HepG2 (cell line): ENCODE measurements around the gene LYRM4. TPM values are rescaled to one million over a fixed set of nuclear protein-coding genes. Genes with fewer than 3 reads are reported as not detected.
A peak's percentile ranks its signal among the peaks of the same experiment; 100 is the strongest.

Source experiments
- ELF3 ChIP-seq: IDR thresholded peaks from 2 replicates; pipeline ENCODE4 v1.6.1; 2016; ENCODE audit warnings: missing genetic modification reagents, missing compliant biosample characterization
- FOXK1 ChIP-seq: sonication (generic); formaldehyde crosslinking; IDR thresholded peaks from 2 replicates; pipeline ENCODE4 v1.4.0; 2020; ENCODE audit warnings: low read depth, missing genetic modification reagents, borderline replicate concordance
- HDAC2 ChIP-seq: sonication (generic); formaldehyde crosslinking; IDR thresholded peaks from 2 replicates; pipeline ENCODE4 v1.4.0; 2020; ENCODE audit warnings: missing genetic modification reagents
- MEIS2 ChIP-seq: sonication (generic); formaldehyde crosslinking; IDR thresholded peaks from 2 replicates; pipeline ENCODE4 v1.9.0; 2021; ENCODE audit warnings: mild to moderate bottlenecking, missing genetic modification reagents
- TAF1 ChIP-seq: sonication (generic); formaldehyde crosslinking; IDR thresholded peaks from 2 replicates; pipeline ENCODE4 v1.4.0; 2020; ENCODE audit warnings: missing genetic modification reagents
- ZKSCAN8 ChIP-seq: IDR thresholded peaks from 2 replicates; pipeline ENCODE4 v1.6.1; 2016; ENCODE audit warnings: borderline replicate concordance, missing genetic modification reagents, missing compliant biosample characterization
- polyA plus RNA-seq, 8 experiments: library from polyadenylated mRNA; depleted of rRNA in 3 of 8; stranded (reverse) in 7 of 8; unstranded in 1 of 8; fragments of >200 nt; fragmentation: Illumina TruSeq in 4 of 8; extraction: Trizol in 4 of 8; gene quantifications; 2 replicates each; pipeline versions ENCODE4 v1.2.1 to v1.2.3, GENCODE V29; 2011 to 2016; ENCODE audit warnings: low read depth in 4 of 8, missing spikeins in 1 of 8, mixed read lengths in 1 of 8; ENCODE audit not compliant: insufficient read depth in 1 of 8
- total RNA-seq, 5 experiments: library from RNA; depleted of rRNA; stranded (reverse); fragments of >200 nt; fragmentation: Illumina TruSeq; extraction: Trizol; gene quantifications; 2 replicates each; pipeline ENCODE4 v1.2.3, GENCODE V29; 2016; ENCODE audit warnings: low read depth in 1 of 5
- TF ChIP-seq, protein P1 (sequence below), 2 experiments: fragments of 450-650 bp in 1 of 2; sonication (generic) in 1 of 2; formaldehyde crosslinking in 1 of 2; IDR thresholded peaks; 2 replicates each; pipeline versions ENCODE4 v1.6.1 to v1.8.0; 2016 to 2022; ENCODE audit warnings: antibody characterized with exemption in 1 of 2, mild to moderate bottlenecking in 1 of 2, missing genetic modification reagents in 1 of 2
- TF ChIP-seq, protein P2 (sequence below): IDR thresholded peaks from 2 replicates; pipeline ENCODE4 v1.4.0; 2020; ENCODE audit warnings: mild to moderate bottlenecking, missing genetic modification reagents
- TF ChIP-seq, protein P3 (sequence below): sonication (generic); formaldehyde crosslinking; IDR thresholded peaks from 2 replicates; pipeline ENCODE4 v1.4.0; 2020; ENCODE audit warnings: missing genetic modification reagents
- TF ChIP-seq, protein P4 (sequence below): sonication (generic); formaldehyde crosslinking; IDR thresholded peaks from 2 replicates; pipeline ENCODE4 v1.4.0; 2020; ENCODE audit warnings: missing genetic modification reagents

Gene LYRM4
- total and polyA plus RNA-seq, 2 of the 13 experiments (the other 11 are each of a cell fraction or from before 2014, with no cell fraction given), result 64.6 to 67.5 TPM

DNA sequence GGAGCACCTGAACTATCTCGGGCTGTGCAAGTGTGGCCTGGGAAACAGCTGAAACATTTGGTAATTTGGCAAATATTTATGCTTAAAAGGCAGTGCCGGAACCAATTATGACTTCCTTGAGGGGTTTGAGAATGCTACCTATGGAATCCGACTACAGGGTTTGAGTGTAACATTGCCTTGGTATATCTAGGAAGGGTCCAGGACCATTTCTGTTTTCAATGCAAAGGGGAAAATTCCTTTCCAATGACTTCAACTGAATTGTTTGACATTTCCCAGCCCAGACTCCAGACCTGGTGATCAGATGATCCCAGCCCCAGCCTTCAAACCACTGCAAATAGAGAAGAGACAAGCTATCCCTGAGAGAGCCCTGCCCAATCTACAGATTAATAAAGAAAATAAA is 180.2 kb downstream of the LYRM4 start (continued):
- TF ChIP-seq, protein P1, sequence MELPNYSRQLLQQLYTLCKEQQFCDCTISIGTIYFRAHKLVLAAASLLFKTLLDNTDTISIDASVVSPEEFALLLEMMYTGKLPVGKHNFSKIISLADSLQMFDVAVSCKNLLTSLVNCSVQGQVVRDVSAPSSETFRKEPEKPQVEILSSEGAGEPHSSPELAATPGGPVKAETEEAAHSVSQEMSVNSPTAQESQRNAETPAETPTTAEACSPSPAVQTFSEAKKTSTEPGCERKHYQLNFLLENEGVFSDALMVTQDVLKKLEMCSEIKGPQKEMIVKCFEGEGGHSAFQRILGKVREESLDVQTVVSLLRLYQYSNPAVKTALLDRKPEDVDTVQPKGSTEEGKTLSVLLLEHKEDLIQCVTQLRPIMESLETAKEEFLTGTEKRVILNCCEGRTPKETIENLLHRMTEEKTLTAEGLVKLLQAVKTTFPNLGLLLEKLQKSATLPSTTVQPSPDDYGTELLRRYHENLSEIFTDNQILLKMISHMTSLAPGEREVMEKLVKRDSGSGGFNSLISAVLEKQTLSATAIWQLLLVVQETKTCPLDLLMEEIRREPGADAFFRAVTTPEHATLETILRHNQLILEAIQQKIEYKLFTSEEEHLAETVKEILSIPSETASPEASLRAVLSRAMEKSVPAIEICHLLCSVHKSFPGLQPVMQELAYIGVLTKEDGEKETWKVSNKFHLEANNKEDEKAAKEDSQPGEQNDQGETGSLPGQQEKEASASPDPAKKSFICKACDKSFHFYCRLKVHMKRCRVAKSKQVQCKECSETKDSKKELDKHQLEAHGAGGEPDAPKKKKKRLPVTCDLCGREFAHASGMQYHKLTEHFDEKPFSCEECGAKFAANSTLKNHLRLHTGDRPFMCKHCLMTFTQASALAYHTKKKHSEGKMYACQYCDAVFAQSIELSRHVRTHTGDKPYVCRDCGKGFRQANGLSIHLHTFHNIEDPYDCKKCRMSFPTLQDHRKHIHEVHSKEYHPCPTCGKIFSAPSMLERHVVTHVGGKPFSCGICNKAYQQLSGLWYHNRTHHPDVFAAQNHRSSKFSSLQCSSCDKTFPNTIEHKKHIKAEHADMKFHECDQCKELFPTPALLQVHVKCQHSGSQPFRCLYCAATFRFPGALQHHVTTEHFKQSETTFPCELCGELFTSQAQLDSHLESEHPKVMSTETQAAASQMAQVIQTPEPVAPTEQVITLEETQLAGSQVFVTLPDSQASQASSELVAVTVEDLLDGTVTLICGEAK (IDR thresholded peaks at IDR 0.05), result no peak
- TF ChIP-seq, protein P1 (CRISPR knock-in tag; IDR thresholded peaks at IDR 0.05), result no peak
- TF ChIP-seq, protein P2, sequence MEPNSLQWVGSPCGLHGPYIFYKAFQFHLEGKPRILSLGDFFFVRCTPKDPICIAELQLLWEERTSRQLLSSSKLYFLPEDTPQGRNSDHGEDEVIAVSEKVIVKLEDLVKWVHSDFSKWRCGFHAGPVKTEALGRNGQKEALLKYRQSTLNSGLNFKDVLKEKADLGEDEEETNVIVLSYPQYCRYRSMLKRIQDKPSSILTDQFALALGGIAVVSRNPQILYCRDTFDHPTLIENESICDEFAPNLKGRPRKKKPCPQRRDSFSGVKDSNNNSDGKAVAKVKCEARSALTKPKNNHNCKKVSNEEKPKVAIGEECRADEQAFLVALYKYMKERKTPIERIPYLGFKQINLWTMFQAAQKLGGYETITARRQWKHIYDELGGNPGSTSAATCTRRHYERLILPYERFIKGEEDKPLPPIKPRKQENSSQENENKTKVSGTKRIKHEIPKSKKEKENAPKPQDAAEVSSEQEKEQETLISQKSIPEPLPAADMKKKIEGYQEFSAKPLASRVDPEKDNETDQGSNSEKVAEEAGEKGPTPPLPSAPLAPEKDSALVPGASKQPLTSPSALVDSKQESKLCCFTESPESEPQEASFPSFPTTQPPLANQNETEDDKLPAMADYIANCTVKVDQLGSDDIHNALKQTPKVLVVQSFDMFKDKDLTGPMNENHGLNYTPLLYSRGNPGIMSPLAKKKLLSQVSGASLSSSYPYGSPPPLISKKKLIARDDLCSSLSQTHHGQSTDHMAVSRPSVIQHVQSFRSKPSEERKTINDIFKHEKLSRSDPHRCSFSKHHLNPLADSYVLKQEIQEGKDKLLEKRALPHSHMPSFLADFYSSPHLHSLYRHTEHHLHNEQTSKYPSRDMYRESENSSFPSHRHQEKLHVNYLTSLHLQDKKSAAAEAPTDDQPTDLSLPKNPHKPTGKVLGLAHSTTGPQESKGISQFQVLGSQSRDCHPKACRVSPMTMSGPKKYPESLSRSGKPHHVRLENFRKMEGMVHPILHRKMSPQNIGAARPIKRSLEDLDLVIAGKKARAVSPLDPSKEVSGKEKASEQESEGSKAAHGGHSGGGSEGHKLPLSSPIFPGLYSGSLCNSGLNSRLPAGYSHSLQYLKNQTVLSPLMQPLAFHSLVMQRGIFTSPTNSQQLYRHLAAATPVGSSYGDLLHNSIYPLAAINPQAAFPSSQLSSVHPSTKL, result peak; percentile 43
- TF ChIP-seq, protein P3, sequence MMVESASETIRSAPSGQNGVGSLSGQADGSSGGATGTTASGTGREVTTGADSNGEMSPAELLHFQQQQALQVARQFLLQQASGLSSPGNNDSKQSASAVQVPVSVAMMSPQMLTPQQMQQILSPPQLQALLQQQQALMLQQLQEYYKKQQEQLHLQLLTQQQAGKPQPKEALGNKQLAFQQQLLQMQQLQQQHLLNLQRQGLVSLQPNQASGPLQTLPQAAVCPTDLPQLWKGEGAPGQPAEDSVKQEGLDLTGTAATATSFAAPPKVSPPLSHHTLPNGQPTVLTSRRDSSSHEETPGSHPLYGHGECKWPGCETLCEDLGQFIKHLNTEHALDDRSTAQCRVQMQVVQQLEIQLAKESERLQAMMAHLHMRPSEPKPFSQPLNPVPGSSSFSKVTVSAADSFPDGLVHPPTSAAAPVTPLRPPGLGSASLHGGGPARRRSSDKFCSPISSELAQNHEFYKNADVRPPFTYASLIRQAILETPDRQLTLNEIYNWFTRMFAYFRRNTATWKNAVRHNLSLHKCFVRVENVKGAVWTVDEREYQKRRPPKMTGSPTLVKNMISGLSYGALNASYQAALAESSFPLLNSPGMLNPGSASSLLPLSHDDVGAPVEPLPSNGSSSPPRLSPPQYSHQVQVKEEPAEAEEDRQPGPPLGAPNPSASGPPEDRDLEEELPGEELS (CRISPR knock-in tag), result 0 out of 2 replicates have a peak, but pooled peaks have one; percentile 19
- TF ChIP-seq, protein P4, sequence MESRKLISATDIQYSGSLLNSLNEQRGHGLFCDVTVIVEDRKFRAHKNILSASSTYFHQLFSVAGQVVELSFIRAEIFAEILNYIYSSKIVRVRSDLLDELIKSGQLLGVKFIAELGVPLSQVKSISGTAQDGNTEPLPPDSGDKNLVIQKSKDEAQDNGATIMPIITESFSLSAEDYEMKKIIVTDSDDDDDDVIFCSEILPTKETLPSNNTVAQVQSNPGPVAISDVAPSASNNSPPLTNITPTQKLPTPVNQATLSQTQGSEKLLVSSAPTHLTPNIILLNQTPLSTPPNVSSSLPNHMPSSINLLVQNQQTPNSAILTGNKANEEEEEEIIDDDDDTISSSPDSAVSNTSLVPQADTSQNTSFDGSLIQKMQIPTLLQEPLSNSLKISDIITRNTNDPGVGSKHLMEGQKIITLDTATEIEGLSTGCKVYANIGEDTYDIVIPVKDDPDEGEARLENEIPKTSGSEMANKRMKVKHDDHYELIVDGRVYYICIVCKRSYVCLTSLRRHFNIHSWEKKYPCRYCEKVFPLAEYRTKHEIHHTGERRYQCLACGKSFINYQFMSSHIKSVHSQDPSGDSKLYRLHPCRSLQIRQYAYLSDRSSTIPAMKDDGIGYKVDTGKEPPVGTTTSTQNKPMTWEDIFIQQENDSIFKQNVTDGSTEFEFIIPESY (CRISPR knock-in tag), result no peak
- no peak for TF ChIP-seq TAF1 (CRISPR knock-in tag)
- 0 out of 2 replicates have a peak, but pooled peaks have one; percentile 19 for TF ChIP-seq ZKSCAN8 (CRISPR knock-in tag)
- peak; percentile 15; the same call in 1 of the 2 replicates for TF ChIP-seq MEIS2 (CRISPR knock-in tag)
- peak; percentile 54; the same call in 1 of the 2 replicates for TF ChIP-seq FOXK1 (CRISPR knock-in tag)
- TF ChIP-seq ELF3, result 0 out of 2 replicates have a peak, but pooled peaks have one; percentile 18
- TF ChIP-seq HDAC2 (CRISPR knock-in tag), result 0 out of 2 replicates have a peak, but pooled peaks have one; percentile 15
- TF ChIP-seq, all 625 proteins: peak for 43
